ENCODE measurements around the gene P2RX2. TPM values are rescaled to one million over a fixed set of nuclear protein-coding genes. Genes with fewer than 3 reads are reported as not detected.
A peak's percentile ranks its signal among the peaks of the same experiment; 100 is the strongest.

P2RX2 gene
- total RNA-seq, 4 donors from 2014 or later: 0.47 to 3.9 (median 3.3) TPM

DNA sequence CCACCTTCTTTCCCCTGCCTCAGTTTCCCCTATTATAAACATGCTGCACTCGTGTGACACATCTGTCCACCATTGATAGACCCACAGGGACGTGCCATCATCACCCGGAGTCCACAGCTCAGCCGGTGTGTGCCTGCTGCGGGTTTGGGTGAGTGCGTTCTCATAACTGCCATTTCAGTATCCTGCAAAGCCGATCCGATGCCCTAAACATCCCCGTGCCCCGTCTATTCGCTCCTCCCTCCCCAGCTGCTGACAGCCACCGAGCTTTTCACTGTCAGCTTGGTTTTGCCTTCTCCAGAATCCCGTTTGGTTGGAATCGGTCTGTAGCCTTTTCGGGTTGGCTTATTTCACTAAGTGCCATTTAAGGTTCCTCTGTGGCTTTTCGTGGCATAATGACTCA is 12.1 kb upstream of the P2RX2 start:
- peaks cover 89% of the 10 kb centered on the region for H3K27me3 ChIP-seq
- TF ChIP-seq EP300 (IDR thresholded peaks at IDR 0.05) (no peak), POLR2A (IDR thresholded peaks at IDR 0.05) (no peak), POLR2AphosphoS5 (IDR thresholded peaks at IDR 0.05) (no peak)
- no peak overlapping the region for H3K27ac ChIP-seq

DNA sequence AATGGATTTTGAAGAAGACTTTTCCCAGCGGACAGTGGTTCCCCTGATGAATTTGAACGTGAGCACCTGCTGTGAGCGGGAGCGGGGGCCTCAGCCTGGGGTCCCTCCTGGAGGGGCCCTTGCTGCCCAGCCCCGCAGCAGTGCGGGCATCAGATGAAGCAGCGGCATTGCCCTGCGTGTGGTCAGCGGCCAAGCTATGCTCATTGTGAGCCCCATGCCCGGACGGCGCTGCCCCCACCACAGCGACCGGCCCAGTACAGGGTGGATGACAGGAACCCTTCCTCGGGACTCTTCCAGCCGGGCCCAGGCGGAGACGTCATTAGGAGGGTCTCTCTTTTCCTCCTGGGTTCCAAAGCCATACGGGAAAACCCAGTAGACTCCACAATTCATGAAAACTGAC is 11.6 kb upstream of the P2RX2 start:
- Histone ChIP-seq H3K4me3 (no peak overlapping the region), H3K27me3 (peaks cover 94% of the 10 kb centered on the region), H3K9me3 (peaks cover 0 to 10% (median 0%) of the 10 kb centered on the region in 3 donors), H3K36me3 (no peaks in the 10 kb centered on the region), H3K4me1 (peaks cover 0 to 25% (median 3%) of the 10 kb centered on the region in 3 donors), H3K27ac (no peak overlapping the region)
- WGBS, 2 donors (ENCODE audit: low coverage in 1 of 2): 50 to 86% methylated on average over 1 to 6 of the region's 19 CpGs
- TF ChIP-seq POLR2AphosphoS5 (IDR thresholded peaks at IDR 0.05): no peak
- TF ChIP-seq POLR2A (IDR thresholded peaks at IDR 0.05): no peak
- TF ChIP-seq, protein P1, sequence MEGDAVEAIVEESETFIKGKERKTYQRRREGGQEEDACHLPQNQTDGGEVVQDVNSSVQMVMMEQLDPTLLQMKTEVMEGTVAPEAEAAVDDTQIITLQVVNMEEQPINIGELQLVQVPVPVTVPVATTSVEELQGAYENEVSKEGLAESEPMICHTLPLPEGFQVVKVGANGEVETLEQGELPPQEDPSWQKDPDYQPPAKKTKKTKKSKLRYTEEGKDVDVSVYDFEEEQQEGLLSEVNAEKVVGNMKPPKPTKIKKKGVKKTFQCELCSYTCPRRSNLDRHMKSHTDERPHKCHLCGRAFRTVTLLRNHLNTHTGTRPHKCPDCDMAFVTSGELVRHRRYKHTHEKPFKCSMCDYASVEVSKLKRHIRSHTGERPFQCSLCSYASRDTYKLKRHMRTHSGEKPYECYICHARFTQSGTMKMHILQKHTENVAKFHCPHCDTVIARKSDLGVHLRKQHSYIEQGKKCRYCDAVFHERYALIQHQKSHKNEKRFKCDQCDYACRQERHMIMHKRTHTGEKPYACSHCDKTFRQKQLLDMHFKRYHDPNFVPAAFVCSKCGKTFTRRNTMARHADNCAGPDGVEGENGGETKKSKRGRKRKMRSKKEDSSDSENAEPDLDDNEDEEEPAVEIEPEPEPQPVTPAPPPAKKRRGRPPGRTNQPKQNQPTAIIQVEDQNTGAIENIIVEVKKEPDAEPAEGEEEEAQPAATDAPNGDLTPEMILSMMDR (IDR thresholded peaks at IDR 0.05): no peak
- no peak for TF ChIP-seq EP300 (IDR thresholded peaks at IDR 0.05)
- ATAC-seq: no peak

More for the DNA sequence above, 12.1 kb upstream of the P2RX2 start:
- H3K4me3 ChIP-seq: no peak overlapping the region
- ATAC-seq: no peak
- peaks cover 0 to 25% (median 3%) of the 10 kb centered on the region in 3 donors for H3K4me1 ChIP-seq
- peaks cover 0 to 5% (median 0%) of the 10 kb centered on the region in 3 donors for H3K9me3 ChIP-seq
- H3K36me3 ChIP-seq: no peaks in the 10 kb centered on the region
- 50 to 51% methylated on average over 2 to 16 of the region's 16 CpGs for WGBS, 2 donors (ENCODE audit: low coverage in 1 of 2)

DNA sequence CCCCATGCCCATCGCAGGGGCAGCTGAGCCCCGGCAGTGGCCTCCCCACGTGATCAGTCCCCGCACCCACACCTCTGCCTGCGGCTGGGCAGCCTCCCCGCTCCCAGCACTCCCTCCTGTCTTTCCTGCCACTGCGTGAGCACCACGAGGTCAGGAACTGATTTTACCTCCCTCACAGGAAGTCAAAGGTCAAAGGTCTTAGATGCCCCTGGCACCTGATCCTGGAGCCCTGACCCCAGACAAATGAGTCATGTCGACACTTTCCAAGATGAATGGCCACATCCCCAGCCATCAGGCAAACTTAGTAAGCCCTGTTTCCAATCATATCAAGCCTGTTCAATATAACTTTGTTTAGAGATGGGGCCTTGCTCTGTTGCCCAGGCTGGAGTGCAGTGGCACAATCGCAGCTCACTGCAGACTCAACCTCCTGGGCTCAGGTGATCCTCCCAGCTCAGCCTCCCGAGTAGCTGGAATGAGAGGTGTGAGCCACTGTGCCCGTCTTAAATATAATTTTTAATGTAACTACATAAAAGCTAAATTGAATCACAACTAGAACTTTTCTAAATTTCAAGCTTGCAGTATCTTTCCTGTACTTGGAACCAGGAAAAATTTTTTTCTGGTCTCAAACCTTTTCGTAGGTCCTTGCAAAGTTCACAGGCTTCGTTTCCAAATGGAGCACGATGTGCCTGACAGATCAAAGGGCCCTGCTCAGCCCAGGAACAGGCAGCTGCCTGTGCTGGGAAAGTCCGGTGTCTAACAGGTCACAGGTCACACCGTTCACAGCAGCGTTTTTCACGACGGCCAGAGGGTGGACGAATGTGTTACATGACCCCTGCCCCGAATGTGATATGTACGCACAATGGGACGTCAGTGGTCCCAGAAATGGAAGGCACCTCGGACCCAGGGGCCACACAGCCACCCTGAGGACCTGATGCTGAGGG is 10.1 kb upstream of the P2RX2 start:
- peaks cover 81% of the 10 kb centered on the region for H3K27me3 ChIP-seq
- ATAC-seq: no peak
- TF ChIP-seq, protein P1 (IDR thresholded peaks at IDR 0.05): no peak
- TF ChIP-seq POLR2A (IDR thresholded peaks at IDR 0.05) (no peak), EP300 (IDR thresholded peaks at IDR 0.05) (no peak), POLR2AphosphoS5 (IDR thresholded peaks at IDR 0.05) (peak; percentile 8)
- 45 to 47% methylated on average over 6 to 10 of the region's 25 CpGs for WGBS, 2 donors (ENCODE audit: low coverage in 1 of 2)
- H3K4me3 ChIP-seq: no peak overlapping the region
- H3K9me3 ChIP-seq: peaks cover 0 to 11% (median 0%) of the 10 kb centered on the region in 3 donors
- H3K4me1 ChIP-seq: peaks cover 0 to 23% (median 3%) of the 10 kb centered on the region in 3 donors
- no peaks in the 10 kb centered on the region for H3K36me3 ChIP-seq
- H3K27ac ChIP-seq: no peak overlapping the region

DNA sequence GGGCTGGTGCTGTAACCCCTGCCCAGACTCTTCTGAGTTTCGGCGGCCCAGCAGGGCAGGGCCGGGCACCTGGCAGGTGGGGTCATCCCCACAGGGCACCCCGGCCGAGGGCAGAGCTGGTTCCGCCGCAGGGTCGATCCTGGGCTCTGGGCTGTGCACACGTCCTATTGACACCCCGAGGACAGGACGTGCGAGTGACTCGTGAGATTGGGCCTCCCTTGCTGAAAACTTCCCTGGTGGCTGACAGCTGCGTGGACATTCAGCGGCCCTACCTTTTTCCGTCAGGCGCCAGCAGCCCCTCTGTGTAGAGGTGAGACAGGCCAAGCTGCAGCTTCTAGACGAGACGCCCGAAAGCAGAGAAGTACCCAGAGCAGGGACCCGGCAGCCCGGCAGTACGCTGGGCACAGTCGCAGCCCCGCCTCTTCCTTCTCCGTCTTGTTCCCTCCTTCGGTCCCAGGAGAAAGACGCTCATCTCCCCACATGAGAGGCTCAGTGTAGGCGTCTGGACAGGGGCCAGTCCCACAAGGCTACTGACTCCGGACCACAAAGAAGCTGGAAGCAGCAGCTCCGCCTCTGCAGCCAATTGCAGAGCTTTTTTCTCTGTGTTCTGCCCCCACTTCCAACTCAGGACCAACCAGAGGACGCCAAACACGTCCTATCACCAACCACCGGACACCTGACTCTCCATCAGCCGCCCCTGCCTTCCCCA is 8.4 kb upstream of the P2RX2 start, which contains the start of gene LRCOL1:
Gene LRCOL1, minus strand, starts transcription at position 532 of the 709 bp plus-strand sequence. CDS start 4,331 bp downstream, outside the sequence.
- peaks cover 0 to 14% (median 0%) of the 10 kb centered on the region in 3 donors for H3K4me1 ChIP-seq
- H3K27ac ChIP-seq: no peak within 1 kb of the TSS
- peak within 1 kb of the TSS in 1 of 2 donors; percentile 32 for H3K4me3 ChIP-seq
- peaks cover 68% of the 10 kb centered on the region for H3K27me3 ChIP-seq
- ATAC-seq: no peak
- H3K36me3 ChIP-seq: no peaks in the 10 kb centered on the region
- 22% methylated on average over 19 of the region's 35 CpGs; no CpG with 5 or more reads in 1 of the 2 donors for WGBS, 2 donors (ENCODE audit: low coverage in 1 of 2)
- no peak for TF ChIP-seq POLR2A (IDR thresholded peaks at IDR 0.05)
- TF ChIP-seq EP300 (IDR thresholded peaks at IDR 0.05): no peak
- TF ChIP-seq, protein P1 (IDR thresholded peaks at IDR 0.05): no peak
- no peak for TF ChIP-seq POLR2AphosphoS5 (IDR thresholded peaks at IDR 0.05)
- peaks cover 0 to 11% (median 0%) of the 10 kb centered on the region in 3 donors for H3K9me3 ChIP-seq
